ENCODE results near the gene SPRN. TPM values are rescaled to one million over a fixed set of nuclear protein-coding genes. Genes with fewer than 3 reads are reported as not detected.
"Not testable (repeated sequence)": the region's sequence is repeated elsewhere in the genome, so short reads cannot be mapped to it uniquely, and the experiment has no call there.

SPRN gene
- total RNA-seq, 1 experiment from 2014 or later = not detected

- in situ Hi-C loops (cut with HindIII; ENCODE audit: low pct_unique_long_range_greater_than_20kb, low sequenced_read_pairs) = no loop called here
- DNase-seq (ENCODE audit: low read depth) = peak; percentile 95
Observed at GRCh38 chr10:133394064-133394663, 30.3 kb downstream of the SPRN start, which contains the start of gene MTG1. MTG1 (plus strand) TSS chr10:133394157; CDS start chr10:133394221, 64 bp downstream.

GRCh38 chr10:133393401-133394063 is 30.9 kb downstream of the SPRN start:
- no peak for DNase-seq (ENCODE audit: low read depth)
- in situ Hi-C loops (cut with HindIII; ENCODE audit: low pct_unique_long_range_greater_than_20kb, low sequenced_read_pairs) = no loop called here

DNA sequence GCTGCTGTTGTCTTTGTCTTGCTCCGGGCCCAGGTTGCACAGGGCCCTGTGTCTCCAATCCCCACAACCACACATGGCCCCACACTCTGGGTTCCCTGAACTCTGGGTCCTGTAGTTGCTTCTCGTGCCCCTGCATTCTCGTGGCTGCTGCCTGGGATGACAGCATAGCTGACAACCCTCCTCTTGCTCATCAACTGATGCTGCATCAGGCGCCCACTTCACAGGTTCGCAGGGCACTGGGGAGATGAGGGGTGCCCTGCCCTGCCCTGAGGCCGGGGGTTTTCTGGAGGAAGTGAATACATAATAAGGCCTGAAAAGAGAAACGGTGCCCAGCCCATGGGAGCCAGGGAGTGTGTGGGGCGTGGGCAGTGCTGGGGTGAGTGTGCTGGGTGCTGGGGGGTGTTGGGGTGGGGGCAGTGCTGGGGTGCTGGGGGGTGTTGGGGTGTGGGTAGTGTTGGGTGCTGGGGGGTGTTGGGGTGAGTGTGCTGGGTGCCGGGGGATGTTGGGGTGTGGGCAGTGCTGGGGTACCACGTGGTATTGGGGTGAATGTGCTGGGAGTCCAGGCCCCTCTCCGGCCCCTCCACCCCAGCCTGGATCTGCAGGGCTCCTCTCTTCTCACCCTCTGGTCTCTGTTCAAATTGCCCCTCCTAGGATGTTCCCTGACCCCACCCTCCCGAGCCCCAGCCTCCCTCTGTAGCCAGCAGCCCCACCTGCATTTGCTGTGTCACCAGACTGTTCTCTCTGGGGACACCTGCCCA is 32.5 kb downstream of the SPRN start:
- DNase-seq (ENCODE audit: low read depth) = no peak
- in situ Hi-C loops (cut with HindIII; ENCODE audit: low pct_unique_long_range_greater_than_20kb, low sequenced_read_pairs) = no loop called here

DNA sequence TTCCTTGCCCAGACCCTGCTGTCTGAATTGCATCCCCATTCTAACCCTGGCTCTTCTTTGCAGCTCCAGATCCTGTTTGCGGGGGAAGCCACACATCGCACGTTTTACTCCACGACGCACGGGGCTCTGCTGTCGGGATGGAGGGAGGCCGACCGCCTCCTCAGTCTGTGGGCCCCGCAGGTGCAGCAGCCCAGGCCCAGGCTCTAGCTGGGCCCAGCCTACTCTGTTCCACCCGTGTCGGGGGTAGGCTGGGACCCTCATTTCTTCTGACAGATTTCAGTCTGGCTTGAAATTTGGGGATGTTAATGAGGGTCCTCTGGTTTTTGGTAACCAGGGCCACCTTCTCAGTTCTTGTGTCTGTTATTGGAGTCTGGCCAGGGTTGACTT is 33.2 kb downstream of the SPRN start:
- no peak for DNase-seq (ENCODE audit: low read depth)
- in situ Hi-C loops (cut with HindIII; ENCODE audit: low pct_unique_long_range_greater_than_20kb, low sequenced_read_pairs) = no loop called here

DNA sequence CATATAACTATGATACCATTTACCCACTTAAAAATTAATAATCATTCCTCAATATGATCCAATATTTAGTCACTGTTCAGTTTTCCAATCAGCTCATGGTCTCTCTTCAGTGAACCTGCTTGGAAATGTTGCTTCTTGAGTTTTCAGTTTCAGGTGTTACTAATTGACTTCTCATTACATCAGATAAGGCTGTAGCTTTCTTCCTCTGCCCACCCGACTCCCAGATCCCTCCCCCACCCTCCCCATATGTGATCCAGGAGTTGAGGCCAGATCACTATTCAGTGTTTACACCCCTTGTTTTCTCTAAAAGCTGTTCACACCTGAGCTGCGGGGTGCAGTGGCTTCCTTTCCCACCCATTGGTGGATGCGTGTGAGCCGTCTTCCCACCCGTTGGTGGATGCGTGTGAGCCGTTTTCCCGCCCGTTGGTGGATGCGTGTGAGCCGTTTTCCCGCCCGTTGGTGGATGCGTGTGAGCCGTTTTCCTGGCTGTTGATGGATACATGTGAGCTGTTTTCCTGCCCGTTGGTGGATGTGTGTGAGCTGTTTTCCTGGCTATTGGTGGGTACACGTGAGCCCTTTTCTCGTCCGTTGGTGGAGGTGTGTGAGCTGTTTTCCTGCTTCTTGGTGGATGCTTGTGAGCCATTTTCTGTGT is 33.7 kb downstream of the SPRN start:
- in situ Hi-C loops (cut with HindIII; ENCODE audit: low pct_unique_long_range_greater_than_20kb, low sequenced_read_pairs) = no loop called here
- no peak for DNase-seq (ENCODE audit: low read depth)

DNA sequence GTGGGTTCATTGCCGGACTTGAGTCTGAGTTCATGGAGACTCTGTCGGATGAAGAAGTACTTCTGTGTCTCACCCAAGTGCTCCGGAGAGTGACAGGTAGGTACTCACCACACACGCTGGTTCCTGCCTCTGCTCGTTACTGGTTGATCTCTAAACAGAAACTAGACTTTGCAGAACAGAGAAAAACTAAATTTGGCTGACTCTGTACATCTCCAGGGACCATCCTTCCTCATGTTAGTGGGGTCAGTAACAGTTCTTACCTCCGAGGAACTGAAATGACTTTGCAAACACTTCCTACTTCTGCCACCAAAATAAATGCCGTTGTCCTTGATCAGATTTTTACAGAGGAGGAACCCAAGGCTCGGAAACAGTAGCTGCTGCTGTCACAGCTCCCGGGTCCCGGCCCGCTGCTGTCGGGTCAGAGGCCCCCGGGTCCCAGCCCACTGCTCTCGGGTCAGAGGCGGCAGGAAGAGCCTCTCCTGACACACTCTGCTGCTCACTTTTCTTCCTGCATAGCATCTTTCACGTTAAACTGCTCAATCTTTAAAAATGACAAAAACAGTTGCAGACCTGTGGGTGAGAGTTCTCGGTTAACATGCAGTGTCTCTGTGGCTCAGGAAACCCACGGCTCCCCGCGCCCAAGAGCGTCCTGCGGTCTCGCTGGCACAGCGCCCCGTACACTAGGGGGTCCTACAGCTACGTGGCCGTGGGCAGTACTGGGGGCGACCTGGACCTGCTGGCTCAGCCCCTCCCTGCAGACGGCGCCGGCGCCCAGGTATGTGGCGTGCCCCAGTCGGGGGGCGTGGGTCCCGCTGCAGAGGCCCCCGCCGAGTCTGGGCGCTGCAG is 35.2 kb downstream of the SPRN start:
- in situ Hi-C loops (cut with HindIII; ENCODE audit: low pct_unique_long_range_greater_than_20kb, low sequenced_read_pairs) = no loop called here
- no peak for DNase-seq (ENCODE audit: low read depth)

GRCh38 chr10:133388236-133388972 is 36.0 kb downstream of the SPRN start:
- in situ Hi-C loops (cut with HindIII; ENCODE audit: low pct_unique_long_range_greater_than_20kb, low sequenced_read_pairs) = no loop called here
- no peak for DNase-seq (ENCODE audit: low read depth)

DNA sequence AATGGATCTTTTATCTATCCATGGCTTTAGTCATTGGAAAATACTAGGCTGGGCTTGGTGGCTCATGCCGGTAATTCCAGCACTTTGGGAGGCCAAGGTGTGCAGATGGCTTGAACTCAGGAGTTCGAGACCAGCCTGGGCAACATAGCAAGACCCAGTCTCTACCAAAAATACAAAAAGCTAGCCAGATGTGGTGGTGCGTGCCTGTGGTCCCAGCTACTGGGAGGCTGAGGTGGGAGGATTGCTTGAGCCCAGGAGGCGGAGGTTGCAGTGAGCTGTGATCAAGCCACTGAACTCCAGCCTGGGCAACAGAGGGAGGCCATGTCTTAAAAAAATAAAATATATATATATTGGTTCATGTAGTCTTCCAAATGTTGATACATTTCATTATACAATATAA is 37.5 kb downstream of the SPRN start:
- in situ Hi-C loops (cut with HindIII; ENCODE audit: low pct_unique_long_range_greater_than_20kb, low sequenced_read_pairs) = not testable (repeated sequence)

GRCh38 chr10:133385214-133385613 is 39.2 kb downstream of the SPRN start:
- no peak for DNase-seq (ENCODE audit: low read depth)
- in situ Hi-C loops (cut with HindIII; ENCODE audit: low pct_unique_long_range_greater_than_20kb, low sequenced_read_pairs) = no loop called here

More for the DNA sequence above, 37.5 kb downstream of the SPRN start:
- not testable (repeated sequence) for DNase-seq (ENCODE audit: low read depth)

GRCh38 chr10:133384071-133384470 is 40.4 kb downstream of the SPRN start:
- in situ Hi-C loops (cut with HindIII; ENCODE audit: low pct_unique_long_range_greater_than_20kb, low sequenced_read_pairs) = no loop called here

DNA sequence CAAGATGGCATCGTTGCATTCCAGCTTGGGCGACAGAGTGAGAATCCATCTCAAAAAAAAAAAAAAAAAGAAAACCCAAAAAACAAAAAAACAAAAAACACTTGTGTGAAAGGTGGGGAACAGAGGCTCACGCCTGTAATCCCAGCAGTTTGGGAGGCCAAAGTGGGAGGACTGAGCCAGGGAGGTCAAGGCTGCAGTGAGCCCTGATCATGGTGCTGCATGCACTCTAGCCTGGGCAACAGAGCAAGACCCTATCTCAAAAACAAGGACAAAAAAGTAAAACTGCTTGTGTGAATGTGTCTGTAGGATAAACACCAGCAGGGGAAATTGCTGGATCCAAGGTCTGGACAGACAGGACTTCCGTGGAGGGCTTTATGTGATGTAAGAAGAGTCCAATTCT is 40.9 kb downstream of the SPRN start:
- in situ Hi-C loops (cut with HindIII; ENCODE audit: low pct_unique_long_range_greater_than_20kb, low sequenced_read_pairs) = no loop called here
- no peak for DNase-seq (ENCODE audit: low read depth)

More at GRCh38 chr10:133384071-133384470, 40.4 kb downstream of the SPRN start:
- no peak for DNase-seq (ENCODE audit: low read depth)

- no peak for DNase-seq (ENCODE audit: low read depth)
- in situ Hi-C loops (cut with HindIII; ENCODE audit: low pct_unique_long_range_greater_than_20kb, low sequenced_read_pairs) = no loop called here
Observed at GRCh38 chr10:133381036-133381435, 43.4 kb downstream of the SPRN start.

DNA sequence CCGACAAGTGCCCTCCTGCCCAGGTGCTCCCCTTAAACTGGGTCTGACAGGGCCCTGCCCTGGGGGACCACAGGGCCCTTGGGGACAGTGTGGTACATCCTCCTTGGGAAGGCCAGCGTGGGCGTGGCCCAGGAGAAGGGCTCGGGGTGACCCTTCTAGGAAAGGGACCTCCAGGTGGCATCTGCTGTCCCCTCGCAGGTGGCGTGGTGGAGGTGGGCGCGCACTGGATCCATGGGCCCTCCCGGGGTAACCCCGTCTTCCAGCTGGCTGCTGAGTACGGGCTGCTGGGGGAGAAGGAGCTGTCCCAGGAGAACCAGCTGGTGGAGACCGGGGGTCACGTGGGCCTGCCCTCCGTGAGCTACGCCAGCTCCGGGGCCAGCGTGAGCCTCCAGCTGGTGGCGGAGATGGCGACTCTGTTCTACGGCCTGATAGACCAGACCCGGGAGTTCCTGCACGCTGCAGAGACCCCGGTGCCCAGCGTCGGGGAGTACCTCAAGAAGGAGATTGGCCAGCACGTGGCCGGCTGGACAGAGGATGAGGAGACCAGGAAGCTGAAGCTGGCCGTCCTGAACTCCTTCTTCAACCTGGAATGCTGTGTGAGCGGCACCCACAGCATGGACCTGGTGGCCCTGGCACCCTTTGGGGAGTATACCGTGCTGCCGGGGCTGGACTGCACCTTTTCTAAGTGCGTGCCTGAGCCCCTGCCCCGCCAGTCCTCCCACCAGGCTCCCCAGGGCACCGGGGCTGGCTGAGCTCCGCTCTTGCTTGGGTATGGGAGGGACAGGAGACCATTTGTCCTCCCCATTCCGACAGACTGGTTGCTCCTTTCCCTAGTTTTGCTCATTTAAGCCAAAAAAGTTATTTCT is 44.4 kb downstream of the SPRN start:
- DNase-seq (ENCODE audit: low read depth) = no peak
- in situ Hi-C loops (cut with HindIII; ENCODE audit: low pct_unique_long_range_greater_than_20kb, low sequenced_read_pairs) = no loop called here

GRCh38 chr10:133379152-133379800 is 45.1 kb downstream of the SPRN start, which contains the start of gene PAOX:
PAOX (plus strand) TSS chr10:133379262; CDS start chr10:133379317, 55 bp downstream.
- in situ Hi-C loops (cut with HindIII; ENCODE audit: low pct_unique_long_range_greater_than_20kb, low sequenced_read_pairs) = no loop called here
- DNase-seq (ENCODE audit: low read depth) = peak; percentile 43

DNA sequence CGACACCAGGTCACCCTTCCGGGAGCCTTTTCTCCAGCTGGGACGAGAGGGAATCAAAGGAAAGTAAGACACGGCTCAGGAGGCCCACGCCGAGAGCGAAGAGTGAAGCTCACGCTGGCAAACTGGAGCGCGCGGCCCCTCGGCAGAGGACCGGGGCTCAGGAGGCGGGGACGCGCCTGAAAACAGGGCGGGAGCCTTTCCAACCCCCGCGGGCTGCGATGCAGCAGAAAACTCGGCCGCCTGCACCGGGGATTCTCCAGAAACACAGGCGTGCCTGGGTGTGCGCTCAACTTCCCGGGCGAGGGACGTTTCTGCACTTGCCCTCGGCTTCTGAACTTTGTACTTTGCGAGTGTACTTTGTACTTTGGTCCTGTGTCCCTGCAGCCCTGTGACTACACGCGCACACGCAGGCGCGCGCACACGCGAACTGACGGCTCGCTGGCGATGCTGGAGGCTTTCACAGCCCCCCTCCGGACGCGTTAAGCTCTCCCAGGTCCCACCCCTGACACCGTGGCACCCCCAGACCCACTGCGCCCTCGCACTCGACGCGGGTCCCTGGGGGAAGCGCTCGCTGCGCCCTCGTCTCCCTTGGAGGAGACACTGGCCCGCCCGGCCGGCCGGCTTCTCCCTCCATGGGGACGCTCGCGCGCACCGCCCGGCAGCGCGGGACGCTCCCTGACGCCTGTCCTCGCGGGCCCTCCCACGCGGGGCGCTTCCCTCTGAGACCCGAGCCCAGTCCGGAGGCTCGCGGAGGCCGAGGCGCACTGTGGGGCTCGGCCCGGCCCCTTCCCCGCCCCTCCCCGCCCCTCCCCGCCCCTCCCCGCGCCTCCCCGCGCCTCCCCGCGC is 46.0 kb downstream of the SPRN start:
- DNase-seq (ENCODE audit: low read depth) = peak; percentile 61
- in situ Hi-C loops (cut with HindIII; ENCODE audit: low pct_unique_long_range_greater_than_20kb, low sequenced_read_pairs) = no loop called here

Data from Caki2 (cell line).